Fibroblast of skin of right biceps (primary cell): ENCODE results near the gene DYNC1H1.
"Not testable (repeated sequence)": the region's sequence is repeated elsewhere in the genome, so short reads cannot be mapped to it uniquely, and the experiment has no call there.

ENCODE experiments used
- DNase-seq: peaks from one replicate; pipeline ENCODE4 v3.0.0-alpha.2; 2013

The DYNC1H1 gene

GRCh38 chr14:102043251-102044025 lies 79.1 kb downstream of the DYNC1H1 start:
- no peak for DNase-seq

- DNase-seq: no peak
Observed at GRCh38 chr14:102044566-102044965, 80.2 kb downstream of the DYNC1H1 start.

DNA sequence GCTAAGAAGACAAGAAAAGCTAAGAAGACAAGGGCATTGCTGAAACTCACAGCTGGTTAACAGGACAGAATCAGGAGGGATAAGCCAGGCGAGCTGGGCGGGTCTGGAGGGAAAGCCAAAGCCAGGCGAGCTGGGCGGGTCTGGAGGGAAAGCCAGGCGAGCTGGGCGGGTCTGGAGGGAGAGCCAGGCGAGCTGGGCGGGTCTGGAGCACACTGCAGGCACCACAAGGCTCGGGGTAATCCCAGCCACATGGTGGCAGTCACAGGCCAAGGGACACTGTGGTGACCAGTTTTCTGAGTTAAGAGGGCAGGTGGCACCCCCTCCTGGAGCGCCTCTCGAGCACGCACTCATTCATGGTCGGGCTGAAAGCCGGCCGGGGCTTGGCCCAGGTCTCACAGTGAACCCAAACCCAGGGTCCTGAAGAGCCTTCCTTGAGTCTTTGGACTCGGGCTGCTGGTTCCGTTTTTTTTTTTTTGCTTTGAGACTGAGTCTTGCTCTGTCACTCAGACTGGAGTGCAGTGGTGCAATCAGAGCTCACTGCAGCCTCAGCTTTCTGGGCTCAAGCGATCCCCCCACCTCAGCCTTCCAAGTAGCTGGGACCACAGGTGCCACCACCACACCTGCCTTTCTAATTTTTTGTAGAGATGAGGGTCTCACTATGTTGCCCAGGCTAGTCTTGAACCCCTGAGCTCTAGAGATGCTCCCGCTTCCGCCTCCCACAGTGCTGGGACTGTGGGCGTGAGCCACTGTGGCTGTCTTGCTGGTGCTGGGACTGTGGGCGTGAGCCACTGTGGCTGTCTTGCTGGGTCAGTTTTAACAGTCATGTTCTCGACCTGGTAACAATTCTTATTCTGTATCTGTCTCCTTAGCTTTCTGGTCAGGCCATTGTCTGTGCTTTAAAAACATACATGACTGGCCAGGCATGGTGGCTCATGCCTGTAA lies 82.2 kb downstream of the DYNC1H1 start:
- peak; percentile 54 for DNase-seq

DNA sequence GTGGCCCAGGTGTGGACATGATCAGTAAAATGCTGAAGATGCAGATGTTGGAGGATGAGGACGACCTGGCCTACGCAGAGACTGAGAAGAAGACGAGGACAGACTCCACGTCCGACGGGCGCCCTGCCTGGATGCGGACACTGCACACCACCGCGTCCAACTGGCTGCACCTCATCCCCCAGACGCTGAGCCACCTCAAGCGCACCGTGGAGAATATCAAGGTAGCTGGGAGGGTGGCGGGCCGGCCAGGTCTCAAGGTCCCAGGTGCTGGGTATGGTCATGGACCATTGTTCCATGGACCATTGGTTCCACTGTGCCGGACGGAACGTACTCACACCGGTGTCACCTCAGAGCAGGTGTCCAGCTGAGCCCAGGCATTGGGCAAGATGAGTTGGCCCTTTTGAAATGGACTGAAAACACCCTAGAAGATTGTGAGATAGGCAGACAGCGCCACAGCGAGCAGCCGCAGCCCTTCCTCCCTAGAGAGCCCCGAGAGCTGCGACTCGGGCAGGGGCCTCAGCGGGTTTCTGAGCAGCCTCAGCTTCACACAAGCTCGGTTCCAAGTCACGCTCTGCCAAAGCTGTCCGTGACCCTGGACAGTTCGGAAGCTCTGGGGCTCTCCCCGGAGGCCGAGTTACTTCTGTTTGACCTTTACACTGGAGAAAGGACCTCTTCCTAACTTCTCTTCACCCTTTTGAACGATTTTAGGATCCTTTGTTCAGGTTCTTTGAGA lies 83.6 kb downstream of the DYNC1H1 start:
- no peak for DNase-seq

- DNase-seq: no peak
Observed at GRCh38 chr14:102049258-102050025, 85.1 kb downstream of the DYNC1H1 start.

GRCh38 chr14:102050026-102050405 lies 85.6 kb downstream of the DYNC1H1 start:
- no peak for DNase-seq

GRCh38 chr14:102050625-102051024 lies 86.3 kb downstream of the DYNC1H1 start:
- DNase-seq: peak; percentile 77

- DNase-seq: no peak
Observed at GRCh38 chr14:102052522-102052921, 88.1 kb downstream of the DYNC1H1 start.

- peak; percentile 68 for DNase-seq
Observed at GRCh38 chr14:102055181-102055901, 91.0 kb downstream of the DYNC1H1 start.

DNA sequence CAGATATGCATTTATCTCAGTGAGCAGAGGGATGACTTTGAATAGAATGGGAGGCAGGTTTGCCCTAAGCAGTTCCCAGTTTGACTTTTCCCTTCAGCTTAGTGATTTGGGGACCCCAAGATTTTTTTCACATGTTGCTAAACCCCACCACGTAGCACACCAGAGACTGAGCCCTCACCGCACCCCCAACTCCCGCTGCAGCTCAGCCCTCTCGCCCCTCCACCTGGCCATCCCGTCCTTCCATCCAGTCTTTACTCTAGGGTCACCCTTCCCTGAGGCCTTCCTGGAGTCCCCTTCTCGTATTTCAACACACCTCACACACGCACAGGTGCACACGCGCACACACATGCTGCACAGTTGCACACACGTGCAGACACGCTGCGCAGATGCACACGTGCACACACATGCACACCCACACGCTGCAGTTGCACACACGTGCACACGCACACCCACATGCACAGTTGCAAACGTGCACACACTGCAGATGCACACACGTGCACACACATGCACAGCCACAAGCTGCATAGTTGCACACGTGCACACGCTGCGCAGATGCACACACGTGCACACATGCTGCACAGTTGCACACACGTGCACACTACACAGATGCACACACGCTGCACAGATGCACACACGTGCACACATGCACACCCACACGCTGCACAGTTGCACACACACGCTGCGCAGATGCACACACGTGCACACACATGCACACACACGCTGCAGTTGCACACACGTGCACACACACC lies 92.5 kb downstream of the DYNC1H1 start:
- no peak for DNase-seq

GRCh38 chr14:102057480-102058114 lies 93.2 kb downstream of the DYNC1H1 start:
- no peak for DNase-seq

DNA sequence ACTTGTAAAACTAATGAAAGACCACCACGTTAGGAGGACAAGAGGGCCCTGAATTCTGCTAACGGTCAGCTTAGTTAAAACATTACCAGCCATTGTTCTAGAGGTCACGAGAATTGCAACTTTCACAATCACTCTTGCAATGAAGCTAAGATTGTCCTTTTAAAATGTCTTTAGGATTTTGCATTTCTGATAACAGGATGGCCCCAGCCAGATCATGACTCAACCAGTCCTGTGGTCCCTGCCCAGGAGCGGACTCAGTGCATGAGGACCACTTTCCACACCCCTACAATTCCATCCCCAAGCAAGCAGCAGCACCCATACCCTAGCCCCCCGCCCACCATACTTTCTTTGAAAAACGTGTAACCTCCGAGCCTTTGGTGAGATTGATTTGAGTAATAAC lies 93.8 kb downstream of the DYNC1H1 start:
- no peak for DNase-seq

- no peak for DNase-seq
Observed at GRCh38 chr14:102058961-102059360, 94.6 kb downstream of the DYNC1H1 start.

GRCh38 chr14:102063109-102063807 lies 98.9 kb downstream of the DYNC1H1 start:
- DNase-seq: peak; percentile 90

DNA sequence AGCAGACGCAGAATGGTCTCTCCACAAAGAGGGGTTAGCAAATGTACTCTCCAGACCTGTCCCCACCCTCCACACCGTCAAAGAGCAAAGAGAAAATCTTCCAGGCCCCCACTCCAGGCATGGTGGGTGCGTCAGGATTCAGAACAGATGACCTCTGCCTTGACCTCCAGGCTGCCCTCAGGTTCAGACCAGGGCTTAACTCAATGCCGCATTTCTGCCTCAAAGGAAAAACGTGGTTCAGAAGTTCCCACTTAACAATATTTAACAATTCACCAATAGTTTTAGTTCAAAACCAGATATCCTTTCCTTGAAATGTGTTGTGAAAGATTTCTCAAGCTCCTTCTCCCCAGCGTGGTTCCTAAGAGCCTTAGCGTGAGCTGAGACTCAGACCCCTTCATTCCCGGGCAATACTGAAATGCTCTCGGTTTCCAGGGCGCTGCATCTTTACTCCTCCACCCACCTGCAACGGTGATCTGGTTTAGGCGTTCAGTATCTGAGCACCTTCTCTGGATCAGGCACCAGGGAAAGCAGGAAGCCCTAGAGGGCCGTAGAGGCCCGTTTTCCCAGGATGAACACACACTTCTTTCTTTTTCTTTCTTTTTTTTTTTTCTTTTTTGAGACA lies 99.5 kb downstream of the DYNC1H1 start:
- no peak for DNase-seq

DNA sequence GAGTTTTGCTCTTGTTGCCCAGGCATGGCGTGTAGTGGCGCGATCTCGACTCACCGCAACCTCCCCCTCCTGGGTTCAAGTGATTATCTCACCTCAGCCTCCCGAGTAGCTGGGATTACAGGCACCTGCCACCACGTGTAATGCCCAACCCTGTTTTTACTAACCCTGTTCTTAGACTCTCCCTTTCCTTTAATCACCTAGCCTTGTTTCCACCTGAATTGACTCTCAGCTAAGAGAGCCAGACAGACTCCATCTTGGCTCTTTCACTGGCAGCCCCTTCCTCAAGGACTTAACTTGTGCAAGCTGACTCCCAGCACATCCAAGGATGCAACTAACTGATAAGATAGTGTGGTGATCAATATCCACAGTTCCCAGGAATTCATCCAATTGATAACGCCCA lies 100.2 kb downstream of the DYNC1H1 start:
- not testable (repeated sequence) for DNase-seq

- no peak for DNase-seq
Observed at GRCh38 chr14:102066041-102066451, 101.7 kb downstream of the DYNC1H1 start.

GRCh38 chr14:102071283-102071998 lies 107.1 kb downstream of the DYNC1H1 start:
- peak; percentile 81 for DNase-seq
